ENCODE measurements around the gene FBXL3. TPM values are rescaled to one million over a fixed set of nuclear protein-coding genes. Genes with fewer than 3 reads are reported as not detected.

The FBXL3 gene
- total and polyA plus RNA-seq, 4 donors = 10.2 to 60.4 (median 28.1) TPM

- Histone ChIP-seq H3K9me3 (ENCODE audit: control insufficient read depth in 4 of 4, low read length in 3 of 4) (no peaks in the 10 kb centered on the region), H3K4me3 (ENCODE audit: low read depth in 1 of 3, low read length in 3 of 3) (no peak overlapping the region), H3K27ac (ENCODE audit: low read depth in 1 of 2, low read length in 2 of 2) (no peak overlapping the region), H3K27me3 (ENCODE audit: control insufficient read depth in 4 of 4, insufficient read depth in 4 of 4, low read length in 3 of 4) (no peaks in the 10 kb centered on the region), H3K4me1 (ENCODE audit: control insufficient read depth in 4 of 4, insufficient read depth in 4 of 4, low read length in 3 of 4) (peaks cover 10 to 44% (median 31%) of the 10 kb centered on the region in 4 donors), H3K36me3 (ENCODE audit: control insufficient read depth in 4 of 4, insufficient read depth in 3 of 4, low read depth in 1 of 4, low read length in 3 of 4) (peaks cover 0 to 21% (median 11%) of the 10 kb centered on the region in 4 donors), H3K9ac (ENCODE audit: low read depth in 1 of 2, low read length in 2 of 2) (no peak overlapping the region)
- TF ChIP-seq YY1 (IDR thresholded peaks at IDR 0.05) (no peak), RXRA (IDR thresholded peaks at IDR 0.05) (no peak), REST (IDR thresholded peaks at IDR 0.05) (no peak), SP1 (IDR thresholded peaks at IDR 0.05) (no peak), ZBTB33 (IDR thresholded peaks at IDR 0.05) (no peak), NR2F2 (IDR thresholded peaks at IDR 0.05) (no peak), FOXA1 (IDR thresholded peaks at IDR 0.05) (no peak), TAF1 (conservative IDR thresholded peaks at IDR 0.05) (no peak), CTCF (IDR thresholded peaks at IDR 0.05; ENCODE audit: low read depth, low read length, missing input control) (no peak), RAD21 (IDR thresholded peaks at IDR 0.05) (no peak), EGR1 (IDR thresholded peaks at IDR 0.05; ENCODE audit: low read depth in 2 of 2) (no peak), FOXA2 (IDR thresholded peaks at IDR 0.05) (no peak), HNF4G (IDR thresholded peaks at IDR 0.05) (no peak), MAX (IDR thresholded peaks at IDR 0.05) (no peak), HNF4A (conservative IDR thresholded peaks at IDR 0.05) (no peak), ATF3 (IDR thresholded peaks at IDR 0.05) (no peak), GABPA (IDR thresholded peaks at IDR 0.05 in 1 of 2, conservative IDR thresholded peaks at IDR 0.05 in 1 of 2) (no peak), JUND (IDR thresholded peaks at IDR 0.05) (no peak)
- 78% methylated on average over 4 of the region's 4 CpGs for WGBS
- no peak for DNase-seq (ENCODE audit: low spot score)
These were observed 26.2 kb upstream of the FBXL3 start for GRCh38 chr13:77053192-77053591.

All from liver (tissue), 9 donors.